NCI-H2171 (cell line): ENCODE results near the gene C22orf31.

Experiments used
- DNase-seq: peaks from one replicate; lab custom pipeline; 2025; lab: John Stamatoyannopoulos, UW

C22orf31 gene

GRCh38 chr22:29081517-29082236 lies 20.0 kb upstream of the C22orf31 start:
- DNase-seq = no peak

GRCh38 chr22:29080106-29080975 lies 18.7 kb upstream of the C22orf31 start:
- DNase-seq = peak; percentile 77

GRCh38 chr22:29079218-29079901 lies 17.7 kb upstream of the C22orf31 start:
- peak; percentile 84 for DNase-seq

- DNase-seq = no peak
Measured at GRCh38 chr22:29078869-29079207, 17.2 kb upstream of the C22orf31 start.

GRCh38 chr22:29078036-29078868 lies 16.6 kb upstream of the C22orf31 start:
- DNase-seq = peak; percentile 53

- DNase-seq = no peak
Measured at GRCh38 chr22:29074276-29074772, 12.7 kb upstream of the C22orf31 start.

- peak; percentile 39 for DNase-seq
Measured at GRCh38 chr22:29073618-29074275, 12.1 kb upstream of the C22orf31 start.

- DNase-seq = no peak
Measured at GRCh38 chr22:29072979-29073617, 11.5 kb upstream of the C22orf31 start, which contains the start of gene KREMEN1. Gene KREMEN1, plus strand, starts transcription at chr22:29073035. Its CDS starts 96 bp downstream, at chr22:29073131.

GRCh38 chr22:29072193-29072978 lies 10.8 kb upstream of the C22orf31 start:
- peak; percentile 95 for DNase-seq

- peak; percentile 94 for DNase-seq
Measured at GRCh38 chr22:29071261-29072045, 9.8 kb upstream of the C22orf31 start.

- no peak for DNase-seq
Measured at GRCh38 chr22:29070490-29070889, 8.9 kb upstream of the C22orf31 start.

- DNase-seq = no peak
Measured at GRCh38 chr22:29069463-29069862, 7.8 kb upstream of the C22orf31 start.

GRCh38 chr22:29065468-29066190 lies 4.0 kb upstream of the C22orf31 start:
- DNase-seq = no peak

GRCh38 chr22:29062286-29062821 lies 723 bp upstream of the C22orf31 start:
- DNase-seq = no peak

- DNase-seq = no peak
Measured at GRCh38 chr22:29060931-29061330, 700 bp downstream of the C22orf31 start.

- no peak for DNase-seq
Measured at GRCh38 chr22:29060251-29060869, 1.3 kb downstream of the C22orf31 start.

- no peak for DNase-seq
Measured at GRCh38 chr22:29056472-29056871, 5.2 kb downstream of the C22orf31 start.
